ENCODE data around the gene MTERF4.

MTERF4 gene

GRCh38 chr2:241068136-241068941, 33.7 kb downstream of the MTERF4 start:
- DNase-seq: no peak

DNA sequence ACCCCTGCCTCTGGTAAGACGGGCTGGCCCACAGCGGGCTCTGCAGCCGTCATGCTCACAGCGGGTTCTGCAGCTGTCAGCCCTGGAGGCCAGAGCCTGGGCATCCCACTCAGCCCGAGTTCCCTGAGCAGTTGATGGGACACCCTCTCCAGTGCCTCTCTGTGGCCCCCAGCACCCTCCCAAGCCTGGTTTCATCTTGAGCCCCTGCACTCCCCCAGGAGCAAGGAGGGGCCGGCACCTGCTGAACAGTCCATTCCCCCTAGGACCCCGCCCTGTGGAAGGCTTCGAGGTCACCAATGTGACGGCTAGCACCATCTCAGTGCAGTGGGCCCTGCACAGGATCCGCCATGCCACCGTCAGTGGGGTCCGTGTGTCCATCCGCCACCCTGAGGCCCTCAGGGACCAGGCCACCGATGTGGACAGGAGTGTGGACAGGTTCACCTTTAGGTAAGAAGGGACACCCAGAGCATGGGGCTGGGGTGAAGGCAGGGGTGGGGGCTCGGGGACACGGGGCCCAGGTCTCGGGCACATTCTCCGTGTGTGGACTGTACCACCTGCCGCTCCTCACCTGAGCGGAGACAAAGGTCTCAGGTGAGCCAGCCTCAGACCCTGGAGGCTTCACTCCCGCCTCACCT, 34.5 kb downstream of the MTERF4 start:
- DNase-seq: no peak

DNA sequence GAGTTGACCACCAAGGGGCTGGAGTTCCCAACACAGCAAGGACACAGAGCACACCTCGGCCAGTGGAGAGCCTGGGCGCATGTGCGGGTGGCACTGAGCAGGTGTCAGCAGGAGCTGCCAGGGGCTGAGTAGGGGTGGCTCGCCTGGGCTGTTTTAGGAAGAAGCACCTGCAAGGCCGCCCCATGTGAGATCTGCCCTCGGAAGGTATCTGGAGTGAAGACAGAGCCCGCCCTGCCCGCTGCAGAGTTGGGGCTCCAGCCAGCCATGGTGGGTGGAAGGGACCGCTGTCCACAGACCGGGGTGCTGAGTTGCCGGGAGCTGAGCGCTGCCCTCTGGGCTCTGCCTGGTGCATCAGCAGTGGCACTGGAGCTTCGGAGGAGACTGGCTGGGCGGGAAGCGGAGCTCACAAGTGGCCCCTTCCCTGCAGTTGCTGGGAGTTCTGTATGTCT, 35.2 kb downstream of the MTERF4 start:
- no peak for DNase-seq

DNA sequence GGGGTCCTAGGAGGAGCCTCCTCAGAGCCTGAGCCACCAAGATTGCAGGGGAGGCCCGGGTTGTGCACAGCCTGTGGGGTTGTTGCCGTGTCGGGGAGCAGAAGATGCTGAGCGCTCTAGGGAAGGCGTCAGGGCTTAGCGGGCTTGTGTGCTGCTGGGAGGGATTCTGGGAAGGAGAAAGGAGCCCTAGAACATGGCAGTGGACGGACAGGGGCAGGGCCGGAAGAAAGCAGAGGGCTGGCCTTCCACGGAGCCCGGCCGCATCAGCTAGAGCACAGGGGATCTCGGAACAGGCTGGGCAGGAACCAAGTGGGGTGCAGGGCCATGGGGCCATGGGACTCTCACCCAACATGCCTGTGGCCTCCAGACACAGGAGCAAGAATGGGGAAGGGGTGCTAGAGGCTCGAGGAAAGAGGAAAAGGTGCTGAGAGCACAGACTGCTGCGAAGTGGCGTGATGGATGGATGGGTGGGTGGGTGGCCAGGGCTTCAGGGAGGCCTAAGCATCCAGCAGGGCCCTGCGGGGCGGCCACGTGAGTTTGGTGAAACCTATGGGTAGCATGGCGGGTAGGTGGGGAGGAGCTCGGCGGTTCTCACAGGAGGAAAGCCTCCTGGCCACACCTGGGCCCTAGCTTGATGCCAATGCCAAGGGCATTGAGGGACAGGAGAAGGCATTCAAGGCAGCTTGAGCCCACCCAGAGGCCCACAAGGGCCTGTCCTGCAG, 35.8 kb downstream of the MTERF4 start:
- DNase-seq: no peak

DNA sequence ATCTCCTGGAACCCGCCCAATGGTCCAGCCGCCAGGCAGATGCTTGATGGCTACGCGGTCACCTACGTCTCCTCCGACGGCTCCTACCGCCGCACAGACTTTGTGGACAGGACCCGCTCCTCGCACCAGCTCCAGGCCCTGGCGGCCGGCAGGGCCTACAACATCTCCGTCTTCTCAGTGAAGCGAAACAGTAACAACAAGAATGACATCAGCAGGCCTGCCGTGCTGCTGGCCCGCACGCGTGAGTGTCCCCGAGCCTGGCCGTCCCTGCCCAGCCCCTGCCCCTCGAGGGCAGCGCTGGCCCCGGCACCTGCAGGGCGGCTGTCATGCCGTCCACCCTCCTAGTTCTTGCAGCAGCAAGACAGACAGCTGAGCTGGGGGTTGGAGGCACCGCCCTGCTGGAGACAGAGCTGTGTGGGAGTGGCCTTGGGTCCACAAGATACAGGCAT, 36.7 kb downstream of the MTERF4 start:
- DNase-seq: no peak

DNA sequence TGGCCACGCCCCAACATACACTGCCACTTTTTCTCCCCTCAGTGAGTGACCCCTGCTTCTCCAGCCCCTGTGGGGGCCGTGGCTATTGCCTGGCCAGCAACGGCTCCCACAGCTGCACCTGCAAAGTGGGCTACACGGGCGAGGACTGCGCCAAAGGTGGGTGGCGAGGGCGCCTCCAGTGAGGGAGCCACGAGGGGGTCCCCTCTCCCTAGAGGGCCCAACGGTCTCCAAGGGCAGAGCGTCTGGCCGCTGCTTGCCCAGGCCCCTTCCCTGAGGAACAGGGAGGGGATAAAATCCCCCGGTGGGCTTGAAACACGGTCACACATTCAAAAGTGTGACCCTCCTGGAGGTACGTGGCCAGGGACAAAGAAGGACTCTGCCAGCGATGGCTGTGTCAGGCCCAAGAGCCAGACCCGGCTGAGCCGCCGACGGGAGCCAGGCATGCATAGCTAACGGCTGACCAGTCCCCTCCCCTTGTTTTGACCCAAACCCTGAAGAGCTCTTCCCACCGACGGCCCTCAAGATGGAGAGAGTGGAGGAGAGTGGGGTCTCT, 37.2 kb downstream of the MTERF4 start:
- no peak for DNase-seq

- DNase-seq: no peak
These were observed 37.9 kb downstream of the MTERF4 start for GRCh38 chr2:241064008-241064801.

DNA sequence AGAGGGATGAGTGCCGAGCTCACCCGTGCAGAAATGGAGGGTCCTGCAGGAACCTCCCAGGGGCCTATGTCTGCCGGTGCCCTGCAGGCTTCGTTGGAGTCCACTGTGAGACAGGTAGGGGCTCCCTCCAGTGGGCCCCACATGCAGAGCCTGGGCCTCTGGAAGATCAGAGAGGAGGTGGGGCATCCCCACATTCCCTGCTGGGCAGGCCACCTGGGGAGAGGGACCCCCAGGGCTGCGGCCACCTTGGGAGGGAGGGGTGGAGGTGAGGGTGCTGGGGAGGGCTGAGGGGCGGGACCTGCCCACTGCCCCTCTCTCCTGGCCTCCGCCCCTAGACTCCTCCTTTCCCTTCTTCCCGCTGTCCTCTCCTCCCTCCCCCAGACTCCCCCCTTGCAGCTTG, 38.5 kb downstream of the MTERF4 start:
- DNase-seq: no peak

DNA sequence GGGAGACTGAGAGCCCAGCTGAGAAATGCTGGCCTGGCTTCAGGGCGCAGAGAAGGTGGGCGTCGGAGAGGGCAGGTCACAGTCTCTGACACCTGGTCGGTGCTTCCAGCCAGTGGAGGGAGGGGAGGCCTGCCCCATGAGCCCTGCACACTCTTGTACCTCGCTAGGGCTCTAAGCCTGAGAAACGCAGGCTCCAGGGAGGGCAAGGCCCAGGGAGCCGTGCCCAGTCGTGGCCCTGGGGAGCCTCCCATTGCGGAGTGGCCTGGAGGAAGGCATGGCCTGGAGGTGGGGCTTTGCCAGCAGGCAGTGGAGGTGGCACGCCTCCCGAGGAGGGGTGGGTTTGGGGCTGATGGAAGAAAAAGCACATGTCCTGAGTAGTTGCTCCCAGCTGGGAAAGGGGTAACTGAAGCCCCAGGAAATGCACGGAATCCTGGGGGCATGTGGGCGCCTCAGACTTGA, 39.0 kb downstream of the MTERF4 start:
- no peak for DNase-seq

DNA sequence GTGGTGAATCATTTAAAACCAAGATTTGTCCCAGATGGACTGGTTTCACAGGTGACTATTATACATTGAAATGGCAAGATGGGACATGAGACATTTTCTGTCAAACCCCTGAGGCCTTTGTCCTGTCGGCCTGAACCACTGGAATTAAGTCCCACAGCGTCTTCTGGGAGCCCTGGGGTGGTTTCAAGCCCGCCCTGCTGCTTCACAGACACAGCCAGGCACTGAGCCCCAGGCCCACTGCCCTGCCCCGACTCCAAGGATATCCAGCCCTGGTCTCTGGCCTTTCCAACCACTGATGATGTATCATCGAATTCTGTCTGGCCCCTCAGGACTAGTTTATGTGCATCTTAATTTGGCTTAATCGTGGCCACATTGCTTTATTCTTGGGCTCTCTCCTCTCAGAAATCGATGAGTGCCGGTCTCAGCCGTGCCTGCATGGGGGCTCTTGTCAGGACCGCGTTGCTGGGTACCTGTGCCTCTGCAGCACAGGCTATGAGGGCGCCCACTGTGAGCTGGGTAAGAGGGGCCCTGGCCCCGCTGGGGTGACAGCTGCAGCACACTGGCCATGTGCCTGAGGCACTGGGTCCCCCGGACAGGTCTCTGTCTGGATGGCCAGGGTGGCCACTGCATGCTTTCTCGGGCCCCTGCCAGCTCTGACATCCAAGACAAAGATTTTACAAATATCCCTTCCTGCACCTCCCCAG, 39.5 kb downstream of the MTERF4 start:
- no peak for DNase-seq

DNA sequence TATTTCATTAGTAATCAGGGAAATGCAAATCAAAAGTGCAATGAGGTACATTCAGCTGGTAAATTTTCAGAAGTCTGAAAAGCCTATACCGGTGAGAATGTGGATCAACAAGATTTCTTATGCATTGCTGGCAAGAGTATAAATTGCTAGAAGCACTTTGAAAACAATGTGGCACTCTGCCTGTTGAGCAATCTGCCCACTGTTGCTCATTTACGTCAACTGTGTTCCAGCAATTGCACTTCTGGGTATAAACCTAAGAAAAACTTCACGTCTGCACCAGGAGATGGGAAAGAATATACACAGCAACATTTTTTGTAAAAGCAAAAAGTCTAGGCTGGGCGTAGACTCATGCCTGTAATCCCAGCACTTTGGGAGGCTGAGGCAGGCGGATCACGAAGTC, 40.8 kb downstream of the MTERF4 start:
- DNase-seq: no peak

DNA sequence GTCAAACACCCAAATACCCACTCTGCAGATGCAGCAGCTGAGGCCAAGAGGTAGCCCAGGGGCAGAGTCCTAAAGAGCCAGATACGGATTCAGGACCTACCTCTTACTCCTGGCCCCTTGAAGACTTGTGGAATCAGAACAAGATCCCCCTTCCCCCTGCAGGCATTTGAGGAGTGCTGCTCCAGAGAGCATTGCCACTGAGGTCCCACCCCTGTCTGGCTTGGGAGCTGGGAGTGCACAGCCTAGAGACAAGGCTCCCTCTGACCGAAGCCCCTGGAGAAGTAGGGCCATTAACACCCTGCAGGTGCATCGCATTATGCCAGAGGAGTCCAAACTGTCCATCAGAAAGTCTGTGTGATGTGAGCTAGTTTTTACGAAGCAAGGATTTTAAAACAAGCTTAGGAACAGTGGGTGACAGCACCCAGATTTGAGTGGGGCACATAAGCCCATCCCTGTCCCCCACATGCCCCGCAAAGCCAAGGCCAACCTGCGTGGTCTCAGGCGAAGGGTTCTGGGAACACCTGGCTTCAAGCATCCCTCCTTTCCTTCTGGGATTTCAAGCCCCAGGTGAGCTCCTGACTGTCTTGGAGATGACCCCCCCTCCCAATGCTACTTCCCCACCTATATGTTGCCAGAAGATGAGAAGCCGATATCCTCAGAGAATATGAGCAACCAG, 48.4 kb downstream of the MTERF4 start:
- no peak for DNase-seq

DNA sequence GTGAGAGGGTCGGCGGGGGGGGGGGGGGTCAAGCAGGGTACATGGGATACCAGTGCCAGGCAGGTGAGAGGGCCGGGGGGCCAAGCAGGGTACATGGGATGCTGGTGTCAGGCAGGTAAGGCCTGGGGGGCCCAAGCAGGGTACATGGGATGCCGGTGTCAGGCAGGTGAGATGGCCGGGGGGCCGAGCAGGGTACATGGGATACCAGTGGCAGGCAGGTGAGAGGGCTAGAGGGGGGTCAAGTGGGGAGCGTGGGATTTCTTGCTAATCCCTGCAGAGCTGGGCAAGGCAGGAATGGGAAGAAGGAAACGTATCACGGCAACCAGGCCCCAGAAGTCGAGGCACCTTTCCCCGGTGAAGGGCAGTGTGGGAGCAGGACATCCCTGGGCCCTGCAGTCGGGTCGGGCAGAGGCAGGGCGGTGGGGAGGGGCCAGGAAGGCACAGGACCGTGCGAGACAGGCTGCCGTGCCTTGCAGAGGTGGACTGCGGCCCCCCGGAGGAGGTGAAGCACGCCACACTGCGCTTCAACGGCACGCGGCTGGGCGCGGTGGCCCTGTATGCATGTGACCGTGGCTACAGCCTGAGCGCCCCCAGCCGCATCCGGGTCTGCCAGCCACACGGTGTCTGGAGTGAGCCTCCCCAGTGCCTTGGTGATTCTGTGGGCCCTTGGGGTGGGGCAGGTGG, 49.3 kb downstream of the MTERF4 start:
- DNase-seq: no peak

- no peak for DNase-seq
These were observed 50.3 kb downstream of the MTERF4 start for GRCh38 chr2:241051578-241052487.

DNA sequence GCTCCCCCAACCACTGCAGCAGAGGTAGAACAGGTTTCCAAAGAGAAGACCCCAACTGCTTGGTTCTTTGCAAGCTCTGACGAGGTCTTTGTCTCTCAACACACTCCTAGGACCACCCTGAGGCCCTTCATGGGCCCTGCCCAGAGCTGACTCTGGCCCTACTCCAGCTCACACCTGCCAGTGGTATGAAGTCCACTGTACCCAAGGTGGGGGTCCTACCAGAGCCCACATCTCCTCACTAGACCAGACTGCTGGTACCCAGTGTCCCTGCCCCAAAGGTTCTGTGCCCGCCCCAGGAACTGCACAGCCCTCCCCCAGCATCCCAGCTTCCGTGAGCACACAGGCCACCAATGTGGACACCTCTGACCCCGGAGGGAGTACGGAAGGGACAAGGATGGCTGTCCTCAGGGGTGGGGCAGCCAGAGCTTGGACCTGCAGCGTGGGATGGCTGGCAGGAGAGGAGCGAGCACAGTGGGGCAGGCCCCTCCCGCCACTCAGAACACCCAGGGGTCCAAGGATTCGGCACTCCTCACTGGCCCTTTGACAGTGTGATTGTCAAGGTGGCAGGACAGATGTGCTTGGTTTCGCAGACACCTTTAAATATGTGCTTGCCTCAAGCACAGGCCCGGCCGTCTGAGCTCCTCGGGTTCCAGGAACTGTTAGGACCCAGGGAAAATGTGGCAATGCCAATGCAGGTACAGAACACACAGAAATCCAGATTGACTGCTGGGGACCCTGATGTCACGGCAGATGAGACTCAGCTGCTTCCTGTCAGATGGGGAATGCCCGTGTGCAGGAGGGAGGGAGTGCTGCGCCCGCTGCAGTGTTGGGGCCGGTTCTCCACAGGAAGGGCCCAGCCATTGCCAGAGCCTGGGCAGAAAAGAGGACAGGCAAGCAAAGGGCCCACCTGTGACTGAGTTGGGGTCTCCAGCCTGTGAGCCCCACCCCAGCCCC, 51.2 kb downstream of the MTERF4 start:
- no peak for DNase-seq

- DNase-seq: peak; percentile 22
These were observed 52.1 kb downstream of the MTERF4 start for GRCh38 chr2:241049739-241050623.

GRCh38 chr2:241048949-241049343, 53.1 kb downstream of the MTERF4 start:
- no peak for DNase-seq

Measured in fibroblast of upper back skin (primary cell).